ENCODE results near the gene IKZF1.

The IKZF1 gene

DNA sequence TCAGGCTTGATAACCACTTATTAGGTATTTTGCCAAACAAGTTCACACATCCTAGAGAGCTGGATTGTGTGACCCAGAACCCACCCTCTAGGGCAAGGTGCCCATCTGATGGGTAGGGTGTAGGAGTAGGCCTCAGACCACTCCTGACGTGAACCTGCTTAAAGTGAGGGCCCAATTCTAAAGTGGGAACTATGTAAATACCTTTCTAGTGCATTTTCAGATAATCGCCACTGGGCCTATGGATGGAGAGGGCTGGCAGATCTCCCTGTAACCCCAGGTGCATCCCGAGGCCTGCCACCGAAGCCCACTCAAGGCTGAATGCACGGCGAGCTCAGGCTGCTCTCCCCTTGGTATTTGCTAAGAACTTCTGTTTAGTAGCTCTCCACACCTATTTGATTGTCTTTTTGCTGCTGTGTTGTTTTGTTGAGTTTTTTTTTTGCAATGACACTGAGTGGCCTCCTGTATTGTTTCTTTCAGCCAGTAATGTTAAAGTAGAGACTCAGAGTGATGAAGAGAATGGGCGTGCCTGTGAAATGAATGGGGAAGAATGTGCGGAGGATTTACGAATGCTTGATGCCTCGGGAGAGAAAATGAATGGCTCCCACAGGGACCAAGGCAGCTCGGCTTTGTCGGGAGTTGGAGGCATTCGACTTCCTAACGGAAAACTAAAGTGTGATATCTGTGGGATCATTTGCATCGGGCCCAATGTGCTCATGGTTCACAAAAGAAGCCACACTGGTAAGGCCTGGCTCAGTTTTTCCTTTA lies 71.7 kb downstream of the IKZF1 start:
- DNase-seq (ENCODE audit: low read depth) = no peak

DNA sequence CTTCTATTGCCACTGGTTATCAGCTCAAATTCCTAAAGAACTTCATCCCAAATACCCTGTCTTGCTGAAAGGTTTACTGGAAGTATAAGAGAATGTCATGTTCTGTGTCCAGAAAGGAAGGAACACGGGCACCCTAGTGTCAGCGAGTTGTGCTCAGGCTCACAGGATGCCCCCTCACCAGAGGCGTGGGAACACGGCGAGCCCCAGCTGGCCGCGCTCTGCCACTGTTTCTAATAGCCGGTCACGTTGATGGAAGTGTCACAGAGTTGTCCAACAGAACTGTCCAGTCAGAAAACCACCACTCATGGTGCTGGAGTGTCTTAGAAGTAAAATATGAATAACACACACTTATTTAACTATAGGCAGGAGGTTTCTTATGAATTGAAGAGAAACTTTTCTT lies 72.8 kb downstream of the IKZF1 start:
- DNase-seq (ENCODE audit: low read depth) = no peak

DNA sequence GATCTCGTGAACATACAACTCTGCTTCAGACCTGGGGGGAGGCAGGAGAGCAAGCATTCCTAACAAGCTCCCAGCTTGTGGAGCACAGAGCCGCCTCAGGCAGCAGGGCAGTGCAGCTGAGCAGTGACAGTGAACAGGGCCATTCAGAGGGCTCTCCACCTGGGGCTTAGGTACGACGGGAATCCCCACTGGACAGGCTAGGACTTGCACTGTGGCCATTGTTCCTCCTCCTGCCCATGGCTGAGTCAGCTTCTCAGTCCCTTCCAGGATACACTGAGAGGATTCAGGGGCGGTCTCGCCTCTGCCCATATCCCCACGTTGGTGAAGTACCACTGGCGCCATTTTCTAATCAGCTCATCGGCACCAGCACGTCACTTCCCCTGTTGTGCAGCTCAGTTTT lies 74.6 kb downstream of the IKZF1 start:
- no peak for DNase-seq (ENCODE audit: low read depth)

DNA sequence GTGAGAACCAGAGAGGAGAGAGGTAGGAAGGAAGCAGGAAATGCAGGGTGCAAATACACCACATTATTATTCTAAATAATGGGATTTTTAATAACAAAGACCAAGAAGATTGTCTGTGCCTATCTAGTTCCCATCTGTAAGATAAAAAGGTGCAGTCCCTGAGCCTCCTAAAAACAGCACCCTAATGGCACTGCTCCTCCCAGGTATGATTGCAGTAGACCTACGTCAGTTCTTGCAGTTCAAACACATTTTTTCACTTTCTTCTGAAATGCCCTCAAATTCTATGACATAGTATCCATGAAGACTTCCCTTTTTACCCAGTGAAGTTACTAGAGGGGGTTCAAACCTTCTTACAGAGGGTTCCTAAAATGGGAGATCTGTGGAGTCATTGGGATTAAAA lies 75.0 kb downstream of the IKZF1 start:
- no peak for DNase-seq (ENCODE audit: low read depth)

DNA sequence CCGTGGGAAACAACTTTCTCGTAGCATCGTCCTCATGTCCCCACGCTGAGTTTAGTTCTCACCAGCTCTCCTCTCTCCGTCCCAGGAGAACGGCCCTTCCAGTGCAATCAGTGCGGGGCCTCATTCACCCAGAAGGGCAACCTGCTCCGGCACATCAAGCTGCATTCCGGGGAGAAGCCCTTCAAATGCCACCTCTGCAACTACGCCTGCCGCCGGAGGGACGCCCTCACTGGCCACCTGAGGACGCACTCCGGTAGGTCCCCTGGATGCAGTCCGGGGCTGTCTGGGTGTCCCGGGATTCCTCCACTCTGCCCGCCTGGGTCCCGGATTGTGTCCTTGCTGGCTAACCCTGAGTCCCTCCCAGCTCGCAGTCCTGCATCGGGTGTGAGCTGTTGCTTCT lies 77.9 kb downstream of the IKZF1 start:
- no peak for DNase-seq (ENCODE audit: low read depth)

DNA sequence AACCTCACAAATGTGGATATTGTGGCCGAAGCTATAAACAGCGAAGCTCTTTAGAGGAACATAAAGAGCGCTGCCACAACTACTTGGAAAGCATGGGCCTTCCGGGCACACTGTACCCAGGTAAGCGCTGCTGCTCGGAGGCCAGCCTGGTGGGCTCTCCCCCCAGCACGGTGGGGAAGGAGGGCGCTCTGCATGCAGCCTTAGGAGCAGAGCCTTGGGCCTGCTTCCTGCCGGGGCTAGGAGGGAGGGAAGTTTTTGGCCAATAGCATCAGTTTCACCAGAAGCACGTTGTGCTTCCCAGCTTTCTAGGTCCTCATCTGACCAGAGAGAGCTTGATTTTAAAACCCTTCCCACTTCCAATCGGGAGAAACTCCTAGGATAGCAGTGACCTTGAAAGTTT lies 82.8 kb downstream of the IKZF1 start:
- no peak for DNase-seq (ENCODE audit: low read depth)

DNA sequence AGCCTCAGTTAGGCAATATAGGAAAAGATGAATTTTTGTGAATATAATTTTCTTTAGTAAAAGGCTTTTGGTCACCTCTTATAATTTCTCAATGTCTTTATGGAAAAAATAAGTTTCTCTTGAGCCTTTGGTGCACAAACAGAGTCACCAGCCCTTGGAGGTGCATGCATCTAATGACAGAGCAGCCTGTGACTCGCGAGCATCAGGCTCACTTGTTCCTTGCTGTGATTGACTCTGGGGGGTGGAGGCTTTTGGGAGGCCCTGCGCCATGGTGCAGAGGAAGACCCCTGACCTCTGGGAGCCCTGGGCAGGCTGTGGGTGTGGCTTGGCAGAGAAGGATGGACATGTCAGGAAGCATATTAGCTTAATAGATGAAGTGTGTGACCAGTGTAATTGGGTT lies 85.4 kb downstream of the IKZF1 start:
- DNase-seq (ENCODE audit: low read depth) = no peak

DNA sequence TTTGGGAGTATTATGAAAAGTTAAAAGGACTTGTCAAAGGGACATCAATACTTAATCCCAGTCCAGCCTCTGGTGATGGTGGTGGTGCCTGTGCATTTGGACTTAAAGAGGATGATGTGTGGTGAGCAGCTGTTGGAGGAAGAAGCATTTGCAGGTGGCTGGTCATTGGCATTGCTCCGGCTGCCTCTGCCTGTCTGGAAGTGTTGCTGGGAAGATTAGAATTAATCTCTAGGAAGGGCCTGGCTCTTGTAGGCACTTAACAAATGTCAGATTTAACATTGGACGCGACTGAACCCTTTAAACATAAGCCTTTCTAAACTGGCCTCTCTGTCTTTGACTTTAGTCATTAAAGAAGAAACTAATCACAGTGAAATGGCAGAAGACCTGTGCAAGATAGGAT lies 86.9 kb downstream of the IKZF1 start:
- no peak for DNase-seq (ENCODE audit: low read depth)

DNA sequence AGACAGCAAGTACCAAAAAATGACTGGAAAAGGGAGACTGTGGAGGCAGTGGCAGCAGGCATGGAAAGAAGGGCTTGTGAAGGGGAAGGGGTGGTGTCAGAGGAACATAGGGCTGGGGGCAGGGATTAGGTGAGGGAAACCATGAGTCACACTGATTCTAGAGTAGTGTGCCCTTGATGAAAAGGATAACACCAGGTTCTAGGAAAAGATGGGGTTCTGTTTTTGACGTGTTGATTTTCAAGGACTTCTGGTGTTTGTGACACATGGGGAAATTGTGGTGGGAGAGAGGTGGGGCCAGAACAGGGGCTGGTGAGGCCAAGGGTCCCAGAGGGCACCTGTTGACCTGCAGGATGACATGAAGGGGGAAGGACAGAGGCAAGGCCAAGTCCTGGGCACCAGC lies 88.6 kb downstream of the IKZF1 start:
- DNase-seq (ENCODE audit: low read depth) = no peak

DNA sequence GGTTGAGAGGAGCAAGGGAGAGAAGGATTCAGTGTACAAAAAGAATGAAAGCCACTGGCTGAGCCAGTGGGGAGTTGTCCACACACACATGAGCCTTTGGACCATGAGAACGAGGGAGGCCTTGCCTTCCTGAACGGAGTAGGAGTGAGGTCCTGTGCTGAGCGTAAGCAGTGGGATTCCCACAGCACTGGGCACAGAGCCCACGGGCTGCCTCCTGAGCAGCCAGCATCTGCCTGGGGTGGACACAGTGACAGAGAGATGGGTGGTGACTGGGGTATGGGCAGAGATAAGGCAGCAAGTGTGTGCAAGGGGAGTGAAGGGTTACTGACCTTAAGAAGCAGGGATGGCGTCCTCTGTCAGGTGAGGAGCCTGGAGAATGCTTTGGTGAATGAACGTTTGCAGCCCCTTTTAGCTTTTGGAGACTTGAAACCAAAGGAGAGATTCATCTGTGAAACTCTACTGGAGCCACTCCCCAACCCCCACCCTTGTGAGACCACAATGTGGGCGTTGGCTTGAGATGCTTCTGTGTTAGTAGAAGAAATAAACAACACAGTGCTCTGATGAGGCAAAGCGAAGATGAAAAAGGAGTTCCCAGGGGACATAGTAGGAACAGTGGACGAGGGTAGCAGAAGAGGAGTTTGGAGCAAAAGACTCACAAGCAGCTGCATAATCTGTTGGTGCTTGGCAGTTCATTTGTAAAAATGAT lies 89.2 kb downstream of the IKZF1 start:
- peak; percentile 33 for DNase-seq (ENCODE audit: low read depth)

DNA sequence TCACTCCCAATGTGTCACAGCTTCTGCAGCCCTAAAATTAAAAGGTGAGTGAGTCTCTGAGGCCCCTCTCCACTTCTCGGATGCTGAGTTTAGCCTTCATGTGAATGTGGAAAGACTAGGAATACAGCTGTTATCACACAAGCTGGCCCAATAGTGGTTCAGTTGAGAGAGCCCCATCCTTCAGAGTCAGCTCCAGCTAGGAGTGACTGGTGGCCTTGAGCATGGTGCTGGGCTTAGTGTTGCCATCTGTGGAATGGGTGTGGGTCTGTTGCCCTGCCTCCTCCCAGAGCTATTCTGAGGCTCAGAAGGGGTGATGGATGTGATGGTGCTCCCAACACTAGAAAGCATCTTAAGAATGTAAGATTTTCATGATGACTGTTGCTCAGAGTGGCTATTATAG lies 89.8 kb downstream of the IKZF1 start:
- DNase-seq (ENCODE audit: low read depth) = no peak

DNA sequence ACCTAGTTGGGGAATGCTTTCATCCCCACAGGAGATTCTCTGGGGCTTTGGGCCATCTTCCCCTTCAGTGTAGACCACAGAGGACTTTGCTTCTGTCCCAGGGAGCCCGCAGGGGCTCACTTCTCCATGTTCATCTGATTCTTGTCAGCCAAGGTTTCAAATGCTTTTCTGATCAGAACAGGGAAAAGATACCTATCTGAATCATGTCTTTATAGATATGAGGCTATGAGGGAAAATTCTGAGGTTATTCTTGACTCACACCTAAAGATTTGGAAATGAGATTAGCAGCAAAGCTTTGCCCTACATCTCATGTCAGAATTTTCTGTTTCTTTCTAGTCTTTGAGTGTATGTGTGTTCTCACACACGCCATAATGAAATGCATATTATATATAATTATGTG lies 92.3 kb downstream of the IKZF1 start:
- no peak for DNase-seq (ENCODE audit: low read depth)

DNA sequence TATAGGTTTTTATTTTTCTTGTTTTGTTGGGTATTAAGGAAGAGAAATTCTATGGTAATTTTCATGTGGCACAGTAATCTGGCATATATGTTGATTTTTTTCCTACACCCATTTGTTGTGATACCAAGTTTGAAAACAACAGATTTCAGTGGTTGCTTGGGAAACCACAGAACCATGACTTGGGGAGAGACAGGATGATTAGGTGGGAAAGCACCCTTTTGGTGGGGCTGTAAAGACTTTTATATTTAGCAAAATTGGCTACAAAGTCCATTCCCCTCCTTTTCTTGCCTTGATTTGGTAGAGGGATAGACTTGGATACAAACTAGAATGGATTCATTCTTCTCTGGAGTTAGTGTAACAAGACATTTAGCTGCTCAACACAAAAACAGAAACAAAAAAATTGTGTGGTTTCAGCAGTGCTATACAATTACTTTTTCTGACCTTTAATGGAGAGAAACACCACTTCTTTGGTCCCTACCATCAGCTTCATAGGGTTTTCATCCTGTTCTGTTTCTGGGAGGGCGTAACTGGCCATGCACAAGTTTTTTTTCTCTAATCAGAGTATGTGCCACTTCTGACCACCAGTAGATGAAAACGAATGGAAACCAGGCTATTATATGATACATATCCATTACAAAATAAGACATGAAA lies 92.9 kb downstream of the IKZF1 start:
- DNase-seq (ENCODE audit: low read depth) = no peak

DNA sequence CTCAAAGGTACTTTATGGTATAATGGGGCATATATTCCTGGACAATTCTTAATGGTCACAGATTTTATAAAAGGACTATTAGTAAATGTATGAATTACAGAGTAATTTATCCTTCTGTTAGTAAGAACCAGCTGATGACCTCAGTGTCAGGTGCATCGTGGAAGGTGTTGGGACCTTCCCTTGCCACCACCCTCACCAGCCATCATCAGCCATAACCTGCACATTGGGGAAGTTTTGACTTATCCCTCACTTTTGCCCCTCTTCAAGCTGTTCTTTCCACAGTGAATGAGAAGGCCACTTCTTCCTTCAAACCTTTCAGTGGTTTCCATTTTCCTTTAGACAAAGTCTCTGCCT lies 93.4 kb downstream of the IKZF1 start:
- DNase-seq (ENCODE audit: low read depth) = no peak

DNA sequence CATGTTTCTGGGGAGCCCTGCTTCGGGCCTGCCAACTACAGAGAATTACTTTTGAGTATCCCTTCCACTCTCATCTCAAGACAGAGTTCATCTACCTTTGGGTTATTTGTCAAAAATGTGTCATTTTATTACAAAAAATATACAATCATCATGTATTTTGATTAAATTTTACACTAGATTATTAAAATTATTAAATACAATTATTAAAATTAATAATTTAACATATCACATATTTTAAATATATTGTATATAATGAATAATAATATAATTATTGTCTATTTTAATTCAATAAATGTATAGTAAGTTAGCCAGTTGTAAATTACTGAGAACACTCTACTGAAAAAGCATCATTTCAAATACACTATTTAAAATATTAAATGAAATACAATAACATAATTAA lies 94.7 kb downstream of the IKZF1 start:
- no peak for DNase-seq (ENCODE audit: low read depth)

DNA sequence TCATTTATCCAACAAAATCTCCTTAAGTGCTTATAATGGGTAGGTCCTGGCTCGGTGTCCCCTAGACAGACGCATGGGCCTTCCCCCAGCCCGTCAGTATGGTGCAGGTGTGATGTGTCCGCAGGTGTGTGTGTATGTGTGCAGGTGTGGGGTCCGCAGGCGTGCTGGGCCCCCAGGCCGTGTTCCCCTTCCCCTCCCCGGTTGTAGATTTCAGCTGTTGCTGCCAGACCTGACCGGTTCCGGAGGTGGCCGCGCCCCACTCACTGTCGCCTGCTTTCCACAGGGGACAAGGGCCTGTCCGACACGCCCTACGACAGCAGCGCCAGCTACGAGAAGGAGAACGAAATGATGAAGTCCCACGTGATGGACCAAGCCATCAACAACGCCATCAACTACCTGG lies 95.1 kb downstream of the IKZF1 start:
- DNase-seq (ENCODE audit: low read depth) = no peak

DNA sequence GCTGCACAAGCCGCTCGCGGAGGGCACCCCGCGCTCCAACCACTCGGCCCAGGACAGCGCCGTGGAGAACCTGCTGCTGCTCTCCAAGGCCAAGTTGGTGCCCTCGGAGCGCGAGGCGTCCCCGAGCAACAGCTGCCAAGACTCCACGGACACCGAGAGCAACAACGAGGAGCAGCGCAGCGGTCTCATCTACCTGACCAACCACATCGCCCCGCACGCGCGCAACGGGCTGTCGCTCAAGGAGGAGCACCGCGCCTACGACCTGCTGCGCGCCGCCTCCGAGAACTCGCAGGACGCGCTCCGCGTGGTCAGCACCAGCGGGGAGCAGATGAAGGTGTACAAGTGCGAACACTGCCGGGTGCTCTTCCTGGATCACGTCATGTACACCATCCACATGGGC lies 95.6 kb downstream of the IKZF1 start:
- no peak for DNase-seq (ENCODE audit: low read depth)

DNA sequence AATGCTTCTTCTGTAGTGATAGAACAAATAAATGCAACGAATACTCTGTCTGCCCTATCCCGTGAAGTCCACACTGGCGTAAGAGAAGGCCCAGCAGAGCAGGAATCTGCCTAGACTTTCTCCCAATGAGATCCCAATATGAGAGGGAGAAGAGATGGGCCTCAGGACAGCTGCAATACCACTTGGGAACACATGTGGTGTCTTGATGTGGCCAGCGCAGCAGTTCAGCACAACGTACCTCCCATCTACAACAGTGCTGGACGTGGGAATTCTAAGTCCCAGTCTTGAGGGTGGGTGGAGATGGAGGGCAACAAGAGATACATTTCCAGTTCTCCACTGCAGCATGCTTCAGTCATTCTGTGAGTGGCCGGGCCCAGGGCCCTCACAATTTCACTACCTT lies 99.9 kb downstream of the IKZF1 start:
- no peak for DNase-seq (ENCODE audit: low read depth)

DNA sequence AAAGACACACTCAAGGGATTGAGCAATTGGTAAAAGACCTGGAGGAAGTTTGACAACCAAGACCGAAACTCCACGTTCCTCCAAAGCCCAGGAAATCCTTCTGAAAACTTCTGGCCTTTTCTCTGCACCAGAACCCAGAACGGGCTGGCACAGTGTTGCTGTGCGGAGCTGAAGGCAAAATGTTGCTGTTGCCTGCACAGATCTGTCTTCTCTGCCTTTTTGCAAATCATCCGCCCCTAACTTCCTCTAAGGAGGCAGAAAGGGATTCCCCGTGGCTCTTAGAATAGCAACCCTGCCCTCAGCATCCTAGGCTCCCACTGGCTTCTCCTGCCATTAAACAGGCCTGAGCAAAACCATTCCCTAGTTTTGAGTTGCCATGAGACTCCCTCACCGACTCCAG lies 100.7 kb downstream of the IKZF1 start:
- DNase-seq (ENCODE audit: low read depth) = no peak

DNA sequence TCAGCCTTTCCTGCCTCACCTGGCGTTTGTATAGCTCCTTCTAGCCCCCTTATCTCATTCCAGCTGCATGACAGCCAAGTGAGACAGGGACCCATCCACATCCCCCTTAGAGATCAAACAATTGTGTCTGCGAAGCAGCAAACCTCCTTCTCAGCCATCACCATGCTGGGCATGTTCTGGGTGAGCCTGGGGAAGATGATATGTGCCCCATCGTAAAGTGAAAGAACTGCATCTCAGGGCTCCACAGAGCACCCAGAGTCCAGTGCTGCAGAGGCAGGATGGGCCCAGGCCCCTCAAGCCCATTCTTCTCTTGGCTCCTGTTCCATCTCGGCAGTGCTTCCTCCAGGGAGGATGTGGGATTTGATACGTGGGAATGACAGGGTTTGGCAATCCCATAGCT lies 102.4 kb downstream of the IKZF1 start:
- DNase-seq (ENCODE audit: low read depth) = no peak

DNA sequence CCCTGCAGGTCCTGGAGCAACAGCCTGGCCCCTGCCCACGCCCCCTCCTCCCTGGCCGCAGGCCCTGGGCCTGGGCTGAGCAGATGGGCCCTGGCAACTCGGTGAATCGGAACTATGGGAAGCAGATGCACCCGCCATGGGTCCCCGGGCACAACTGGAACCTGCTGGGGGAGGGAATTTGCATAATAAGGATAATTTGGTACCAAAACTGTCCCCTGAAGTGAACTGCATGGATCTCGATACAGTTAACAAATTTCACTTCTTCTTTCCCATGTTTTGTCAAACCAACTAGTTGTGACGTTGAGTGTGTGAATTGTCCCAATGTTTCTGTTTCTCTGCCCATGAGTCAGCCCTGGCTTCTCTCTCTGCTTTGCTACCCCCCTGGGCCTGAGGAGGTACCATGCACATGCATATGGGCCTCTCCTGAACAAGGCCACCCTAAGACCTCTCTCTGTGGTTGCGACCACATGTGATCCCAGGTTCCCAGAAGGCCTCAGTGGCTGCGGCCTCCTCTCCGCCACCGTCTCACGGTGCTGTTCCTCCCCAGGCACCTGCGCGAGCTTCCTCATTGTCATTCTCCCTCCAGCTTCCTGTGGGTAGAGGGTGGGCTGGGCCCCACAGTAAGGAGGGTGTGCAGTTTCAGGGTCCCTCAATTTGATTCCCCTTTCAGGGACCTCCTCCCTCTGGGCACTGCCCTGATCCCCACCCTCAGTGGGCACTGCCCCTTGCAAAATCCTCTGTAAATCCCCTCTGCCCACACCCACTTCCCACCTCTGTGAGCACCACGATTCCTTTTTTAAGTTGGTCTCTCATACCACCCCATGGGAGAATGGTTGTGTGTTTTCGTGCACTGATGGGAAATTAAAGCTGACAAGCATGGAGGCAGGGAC lies 105.6 kb downstream of the IKZF1 start:
- no peak for DNase-seq (ENCODE audit: low read depth)

DNA sequence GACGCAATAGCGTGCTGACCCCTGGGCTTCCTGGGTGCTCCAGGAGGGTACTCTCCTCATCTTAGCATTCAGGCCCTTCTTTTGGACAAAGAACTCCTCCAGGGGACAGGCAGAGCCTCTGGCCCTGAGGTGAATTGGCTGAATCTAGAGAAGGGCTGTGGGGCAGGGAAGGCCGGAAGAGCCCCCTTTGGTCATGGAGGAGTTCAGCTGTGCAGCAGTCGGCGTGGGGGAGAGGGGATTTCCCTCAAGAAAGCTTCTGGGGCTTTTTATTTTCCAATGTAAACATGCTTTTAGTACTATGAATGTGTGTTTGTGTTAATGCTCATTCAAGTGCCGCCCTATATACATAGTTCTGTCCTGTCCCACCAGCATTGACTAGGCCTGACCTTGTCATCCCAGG lies 106.8 kb downstream of the IKZF1 start:
- no peak for DNase-seq (ENCODE audit: low read depth)

DNA sequence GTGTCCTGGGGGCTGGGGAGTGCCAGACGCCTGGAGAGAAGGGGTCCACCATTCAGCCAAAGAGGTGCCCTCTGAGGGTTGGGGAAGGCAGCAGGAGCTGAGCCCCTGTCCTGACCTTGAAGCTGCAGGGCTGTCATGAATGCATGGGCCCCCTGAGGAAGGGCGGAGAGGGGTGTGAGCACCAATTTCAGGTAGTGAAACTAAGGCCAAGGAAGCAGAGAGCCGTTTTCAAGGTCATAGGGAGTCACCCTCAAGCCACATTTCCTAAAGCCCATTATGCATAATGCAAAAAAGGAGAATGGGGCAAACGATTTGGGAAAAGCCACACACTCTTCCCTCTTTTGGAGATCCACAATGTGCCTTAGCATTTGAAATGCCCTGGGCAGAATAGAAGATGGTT lies 108.5 kb downstream of the IKZF1 start:
- DNase-seq (ENCODE audit: low read depth) = no peak

Data from activated T-cell treated with anti-CD3 and anti-CD28 coated beads for 1 hour (primary cell).